Activated CD4-positive, alpha-beta T cell treated with anti-CD3 and anti-CD28 coated beads for 36 hours (primary cell): ENCODE data around the gene NR2F1-AS1. TPM values are rescaled to one million over a fixed set of nuclear protein-coding genes. Genes with fewer than 3 reads are reported as not detected.

Experiments used
- ATAC-seq: fragments of 200-7000 bp; cut with Tn5 transposase; one replicate; pipeline ENCODE4 v1.10.0; 2021; ENCODE audit warnings: mild to moderate bottlenecking, moderate library complexity
- CTCF ChIA-PET: fragments of 350-600 bp; sonication (Branson Sonifier 250); formaldehyde crosslinking; loops from one replicate; lab custom pipeline; 2021; ENCODE audit warnings: antibody characterized with exemption; lab: Charles Lee
- POLR2A ChIA-PET: fragments of 350-600 bp; sonication (Branson Sonifier 250); formaldehyde crosslinking; loops from one replicate; lab custom pipeline; 2021; ENCODE audit warnings: antibody characterized with exemption, inconsistent platforms; lab: Charles Lee
- DNase-seq: peaks from one replicate; pipeline ENCODE4 v3.0.0-alpha.2; 2020
- H3K27ac Mint-ChIP-seq: one replicate; pipeline ENCODE4 v1.8.0; 2021; ENCODE audit warnings: mixed read lengths
- H3K27me3 Mint-ChIP-seq: one replicate; pipeline ENCODE4 v1.8.0; 2021; ENCODE audit warnings: mixed read lengths
- H3K36me3 Mint-ChIP-seq: one replicate; pipeline ENCODE4 v1.8.0; 2021; ENCODE audit warnings: low read depth, mixed read lengths
- H3K4me1 Mint-ChIP-seq: one replicate; pipeline ENCODE4 v1.8.0; 2021; ENCODE audit warnings: mixed read lengths
- H3K4me3 Mint-ChIP-seq: one replicate; pipeline ENCODE4 v1.8.0; 2021; ENCODE audit warnings: mild to moderate bottlenecking, moderate library complexity, mixed read lengths
- H3K9me3 Mint-ChIP-seq: one replicate; pipeline ENCODE4 v1.8.0; 2021; ENCODE audit warnings: low read depth, mixed read lengths
- intact Hi-C, 2 experiments: fragments of 100-400 bp; cut with DNase I in 1 of 2; cut with micrococcal nuclease in 1 of 2; formaldehyde crosslinking; loops; one replicate each; pipeline versions ENCODE4 v1.14.2 to v1.15.1; 2022 to 2024; cut with DNase I, micrococcal nuclease
- total RNA-seq, 2 experiments: library from RNA; stranded (reverse); gene quantifications; one replicate each; pipeline ENCODE4 v1.2.3, GENCODE V29; 2021

Gene NR2F1-AS1
- total RNA-seq, 2 experiments from 2014 or later: not detected

DNA sequence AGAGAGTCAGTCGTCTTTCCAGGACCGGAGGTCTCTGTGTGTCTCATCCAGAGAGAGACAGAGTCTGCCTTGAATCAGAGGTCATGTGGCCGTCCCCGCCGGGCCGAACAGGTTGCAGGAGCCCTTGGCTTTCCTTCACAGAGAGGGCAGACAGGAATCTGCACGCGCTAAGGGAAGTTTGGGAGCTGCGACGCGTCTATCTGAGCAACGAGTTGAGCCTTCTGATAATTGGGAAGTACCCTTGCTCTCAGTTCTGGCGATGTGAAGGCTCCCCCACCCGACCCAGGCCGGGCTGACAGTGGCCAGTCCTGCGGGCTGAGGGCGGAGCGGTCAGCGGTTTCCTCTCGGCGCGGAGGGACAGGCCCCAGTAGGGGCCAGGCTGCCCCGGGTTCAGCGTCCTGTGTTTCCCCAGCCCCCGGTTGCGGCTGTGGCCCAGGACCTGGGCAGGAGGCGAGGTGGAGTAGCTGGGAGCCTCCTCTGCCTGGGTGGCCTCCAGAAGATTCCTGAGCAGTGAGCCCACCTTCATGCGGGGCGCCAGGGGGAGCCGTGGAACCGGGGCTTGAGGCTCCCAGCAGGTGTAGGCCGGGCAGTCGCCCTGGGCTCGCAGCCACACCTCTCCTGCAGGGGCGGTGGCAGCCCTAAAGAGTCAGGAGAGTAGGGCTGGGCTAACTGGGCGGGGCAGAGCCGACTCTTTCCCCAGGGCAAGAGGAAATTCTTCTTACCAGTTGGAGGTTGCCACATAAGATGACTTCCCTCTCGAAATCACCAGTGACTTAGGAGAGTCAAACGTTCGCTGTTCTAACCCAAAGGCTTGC is 15.9 kb upstream of the NR2F1-AS1 start:
- peaks cover 13% of the 10 kb centered on the region for H3K4me1 Mint-ChIP-seq
- CTCF ChIA-PET: interaction anchor here (0.6 to 1.2 kb wide), 2 partner anchors 25 to 322 kb away, joined by 3 read pairs; no protein-coding TSS in a partner anchor
- intact Hi-C loops: no loop called here
- no peak for DNase-seq
- H3K27ac Mint-ChIP-seq: no peak overlapping the region
- peaks cover 52% of the 10 kb centered on the region for H3K27me3 Mint-ChIP-seq
- POLR2A ChIA-PET: no interaction called here
- no peaks in the 10 kb centered on the region for H3K9me3 Mint-ChIP-seq
- no peak for ATAC-seq
- no peak overlapping the region for H3K4me3 Mint-ChIP-seq
- peaks cover 3% of the 10 kb centered on the region for H3K36me3 Mint-ChIP-seq

GRCh38 chr5:93596310-93596675 is 15.3 kb upstream of the NR2F1-AS1 start:
- peaks cover 3% of the 10 kb centered on the region for H3K36me3 Mint-ChIP-seq
- intact Hi-C loops: no loop called here
- peaks cover 13% of the 10 kb centered on the region for H3K4me1 Mint-ChIP-seq
- DNase-seq: no peak
- peaks cover 51% of the 10 kb centered on the region for H3K27me3 Mint-ChIP-seq
- POLR2A ChIA-PET: no interaction called here
- H3K27ac Mint-ChIP-seq: no peak overlapping the region
- no peak for ATAC-seq
- no peaks in the 10 kb centered on the region for H3K9me3 Mint-ChIP-seq
- no peak overlapping the region for H3K4me3 Mint-ChIP-seq
- CTCF ChIA-PET: interaction anchor here (0.6 kb wide), 1 partner anchor 323 kb away, joined by 3 read pairs; no protein-coding TSS in a partner anchor

GRCh38 chr5:93595420-93596147 is 14.6 kb upstream of the NR2F1-AS1 start:
- Mint-ChIP-seq H3K4me3 (no peak overlapping the region), H3K9me3 (no peaks in the 10 kb centered on the region), H3K27me3 (peaks cover 55% of the 10 kb centered on the region), H3K27ac (no peak overlapping the region), H3K4me1 (peaks cover 13% of the 10 kb centered on the region), H3K36me3 (peaks cover 3% of the 10 kb centered on the region)
- ATAC-seq: no peak
- POLR2A ChIA-PET: no interaction called here
- intact Hi-C loops: no loop called here
- DNase-seq: peak; percentile 7
- CTCF ChIA-PET: interaction anchor here (0.7 to 0.9 kb wide), 2 partner anchors 9 to 1931 kb away, joined by 3 to 7 read pairs; no protein-coding TSS in a partner anchor

- peaks cover 13% of the 10 kb centered on the region for H3K4me1 Mint-ChIP-seq
- no peaks in the 10 kb centered on the region for H3K9me3 Mint-ChIP-seq
- intact Hi-C loops: no loop called here
- H3K4me3 Mint-ChIP-seq: no peak overlapping the region
- peaks cover 62% of the 10 kb centered on the region for H3K27me3 Mint-ChIP-seq
- ChIA-PET CTCF (interaction anchor here (0.7 to 0.9 kb wide), 2 partner anchors 8 to 1931 kb away, joined by 3 to 7 read pairs; no protein-coding TSS in a partner anchor), POLR2A (interaction anchor here (0.6 kb wide), 1 partner anchor 154 kb away, joined by 4 read pairs; no protein-coding TSS in a partner anchor)
- peak; percentile 6 for ATAC-seq
- H3K27ac Mint-ChIP-seq: no peak overlapping the region
- H3K36me3 Mint-ChIP-seq: peaks cover 3% of the 10 kb centered on the region
- DNase-seq: peak; percentile 12
Measured at GRCh38 chr5:93594591-93595419, 13.8 kb upstream of the NR2F1-AS1 start.

- Mint-ChIP-seq H3K36me3 (peaks cover 8% of the 10 kb centered on the region), H3K27me3 (peaks cover 73% of the 10 kb centered on the region), H3K4me1 (peaks cover 18% of the 10 kb centered on the region), H3K4me3 (no peak overlapping the region), H3K9me3 (no peaks in the 10 kb centered on the region), H3K27ac (no peak overlapping the region)
- ATAC-seq (no peak), DNase-seq (peak; percentile 5)
- intact Hi-C loops: no loop called here
- ChIA-PET CTCF (interaction anchor here (0.7 to 1.1 kb wide), 2 partner anchors 14 to 15 kb away, joined by 3 read pairs; no protein-coding TSS in a partner anchor), POLR2A (no interaction called here)
Measured at GRCh38 chr5:93593476-93594131, 12.6 kb upstream of the NR2F1-AS1 start.

DNA sequence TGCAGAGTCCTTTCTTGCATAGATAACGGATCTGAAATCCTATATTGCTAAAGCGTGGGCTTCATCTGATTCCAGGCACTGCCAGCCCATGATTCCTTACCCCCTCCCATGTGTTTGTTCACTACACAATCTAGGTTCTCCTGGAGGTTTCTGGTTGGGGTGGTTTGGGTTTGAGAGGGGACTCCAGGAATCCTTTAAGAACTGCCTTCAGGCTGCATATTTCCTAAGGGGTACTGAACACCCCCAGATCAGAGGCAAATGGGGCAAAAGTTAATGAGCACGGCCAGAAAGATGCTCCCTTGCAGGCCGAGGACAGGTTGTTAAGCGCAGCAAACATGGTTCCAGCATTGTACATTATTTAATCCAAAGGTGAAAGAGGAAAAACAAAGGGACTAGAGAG is 11.9 kb upstream of the NR2F1-AS1 start:
- Mint-ChIP-seq H3K36me3 (peaks cover 8% of the 10 kb centered on the region), H3K27me3 (peaks cover 75% of the 10 kb centered on the region), H3K4me1 (peaks cover 22% of the 10 kb centered on the region), H3K4me3 (no peak overlapping the region), H3K27ac (no peak overlapping the region), H3K9me3 (no peaks in the 10 kb centered on the region)
- DNase-seq (no peak), ATAC-seq (no peak)
- ChIA-PET POLR2A (no interaction called here), CTCF (interaction anchor here (0.7 to 1.1 kb wide), 2 partner anchors 14 to 16 kb away, joined by 3 read pairs; no protein-coding TSS in a partner anchor)
- intact Hi-C loops: no loop called here

GRCh38 chr5:93591323-93591945 is 10.4 kb upstream of the NR2F1-AS1 start:
- DNase-seq (no peak), ATAC-seq (no peak)
- POLR2A ChIA-PET: interaction anchor here (0.7 kb wide), 1 partner anchor 38 kb away, joined by 13 read pairs; no protein-coding TSS in a partner anchor
- Mint-ChIP-seq H3K9me3 (no peaks in the 10 kb centered on the region), H3K27ac (no peak overlapping the region), H3K4me1 (peaks cover 25% of the 10 kb centered on the region), H3K4me3 (no peak overlapping the region), H3K36me3 (peaks cover 8% of the 10 kb centered on the region), H3K27me3 (peaks cover 80% of the 10 kb centered on the region)
- CTCF ChIA-PET: no interaction called here
- intact Hi-C loops: no loop called here

- Mint-ChIP-seq H3K36me3 (peaks cover 6% of the 10 kb centered on the region), H3K4me3 (no peak overlapping the region), H3K27me3 (peaks cover 79% of the 10 kb centered on the region), H3K9me3 (no peaks in the 10 kb centered on the region), H3K27ac (no peak overlapping the region), H3K4me1 (peaks cover 23% of the 10 kb centered on the region)
- intact Hi-C loops: no loop called here
- DNase-seq (no peak), ATAC-seq (no peak)
- CTCF ChIA-PET: no interaction called here
- POLR2A ChIA-PET: no interaction called here
Measured at GRCh38 chr5:93590493-93590892, 9.5 kb upstream of the NR2F1-AS1 start.

DNA sequence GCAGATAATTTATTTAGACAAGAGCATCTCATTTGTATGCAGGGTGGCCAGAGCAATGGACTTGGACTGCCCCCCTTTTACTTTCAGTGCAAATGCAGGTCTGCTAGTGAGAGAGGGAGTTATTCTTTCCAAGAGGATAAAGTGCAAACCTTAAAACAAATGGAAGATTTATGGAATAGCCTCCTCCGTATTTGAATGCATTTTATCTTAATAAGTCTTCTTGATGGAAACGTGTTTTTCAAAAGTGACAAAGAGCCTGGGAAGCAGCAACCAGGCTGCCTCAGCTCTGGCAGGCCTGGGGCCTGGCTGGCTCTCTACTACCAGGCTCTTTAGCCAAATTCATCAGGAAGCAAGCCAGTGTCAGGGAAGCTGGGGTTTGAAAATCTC is 8.8 kb upstream of the NR2F1-AS1 start:
- DNase-seq (no peak), ATAC-seq (no peak)
- intact Hi-C loops: no loop called here
- H3K27me3 Mint-ChIP-seq: peaks cover 74% of the 10 kb centered on the region
- peaks cover 22% of the 10 kb centered on the region for H3K4me1 Mint-ChIP-seq
- ChIA-PET POLR2A (no interaction called here), CTCF (no interaction called here)
- H3K4me3 Mint-ChIP-seq: no peak overlapping the region
- H3K27ac Mint-ChIP-seq: no peak overlapping the region
- no peaks in the 10 kb centered on the region for H3K9me3 Mint-ChIP-seq
- peaks cover 6% of the 10 kb centered on the region for H3K36me3 Mint-ChIP-seq

GRCh38 chr5:93589152-93589828 is 8.3 kb upstream of the NR2F1-AS1 start:
- ChIA-PET POLR2A (no interaction called here), CTCF (interaction anchor here (1.1 to 1.6 kb wide), 2 partner anchors 11 kb away, joined by 4 to 5 read pairs; no protein-coding TSS in a partner anchor)
- Mint-ChIP-seq H3K36me3 (peaks cover 6% of the 10 kb centered on the region), H3K4me1 (peaks cover 22% of the 10 kb centered on the region), H3K4me3 (peak overlapping the region; percentile 28), H3K27me3 (peaks cover 69% of the 10 kb centered on the region), H3K27ac (peak overlapping the region; percentile 24), H3K9me3 (no peaks in the 10 kb centered on the region)
- no peak for ATAC-seq
- no peak for DNase-seq
- intact Hi-C loops: no loop called here
